Mucosa of stomach (tissue), 1 donor: Measurements from ENCODE around the gene PLIN1.

Source experiments
- H3K27me3 ChIP-seq: one replicate; pipeline ENCODE4 v1.7.0; 2013; ENCODE audit warnings: mild to moderate bottlenecking, low read length; ENCODE audit not compliant: control insufficient read depth, insufficient read depth
- H3K36me3 ChIP-seq: one replicate; pipeline ENCODE4 v1.7.0; 2013; ENCODE audit warnings: low read length; ENCODE audit not compliant: control insufficient read depth, insufficient read depth
- H3K4me1 ChIP-seq: one replicate; pipeline ENCODE4 v1.7.0; 2013; ENCODE audit warnings: mild to moderate bottlenecking, low read length; ENCODE audit not compliant: control insufficient read depth, insufficient read depth
- H3K4me3 ChIP-seq: one replicate; pipeline ENCODE4 v1.7.0; 2013; ENCODE audit warnings: low read length
- H3K9ac ChIP-seq: one replicate; pipeline ENCODE4 v1.7.0; 2013; ENCODE audit warnings: mild to moderate bottlenecking, low read length, moderate library complexity
- H3K9me3 ChIP-seq: one replicate; pipeline ENCODE4 v1.7.0; 2013; ENCODE audit warnings: mild to moderate bottlenecking, low read length, moderate library complexity; ENCODE audit not compliant: control insufficient read depth
- donor health status: Pancreatic carcinoma.

Gene PLIN1

DNA sequence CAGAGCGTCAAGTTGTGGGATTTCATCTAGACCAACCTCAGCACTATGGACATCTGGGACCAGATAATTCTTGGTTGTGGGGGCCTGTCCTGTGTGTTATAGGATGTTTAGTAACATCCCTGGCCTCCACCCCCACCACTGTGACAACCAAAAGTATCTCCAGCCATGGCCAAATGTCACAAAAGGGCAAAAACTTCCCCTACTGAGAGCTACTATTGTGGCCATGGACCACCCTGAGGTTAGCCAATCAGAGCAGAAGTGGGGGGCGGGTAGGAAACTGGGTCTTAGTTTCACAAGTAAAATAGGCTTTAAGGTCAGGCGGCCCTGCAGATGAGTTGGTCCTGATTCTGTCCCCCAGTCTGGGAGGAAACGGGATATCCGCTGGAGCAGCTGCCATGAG lies 49.3 kb downstream of the PLIN1 start:
- H3K9ac ChIP-seq, result no peak overlapping the region
- H3K36me3 ChIP-seq, result no peaks in the 10 kb centered on the region
- no peak overlapping the region for H3K4me3 ChIP-seq
- H3K4me1 ChIP-seq, result no peaks in the 10 kb centered on the region
- no peaks in the 10 kb centered on the region for H3K27me3 ChIP-seq
- H3K9me3 ChIP-seq, result no peaks in the 10 kb centered on the region

DNA sequence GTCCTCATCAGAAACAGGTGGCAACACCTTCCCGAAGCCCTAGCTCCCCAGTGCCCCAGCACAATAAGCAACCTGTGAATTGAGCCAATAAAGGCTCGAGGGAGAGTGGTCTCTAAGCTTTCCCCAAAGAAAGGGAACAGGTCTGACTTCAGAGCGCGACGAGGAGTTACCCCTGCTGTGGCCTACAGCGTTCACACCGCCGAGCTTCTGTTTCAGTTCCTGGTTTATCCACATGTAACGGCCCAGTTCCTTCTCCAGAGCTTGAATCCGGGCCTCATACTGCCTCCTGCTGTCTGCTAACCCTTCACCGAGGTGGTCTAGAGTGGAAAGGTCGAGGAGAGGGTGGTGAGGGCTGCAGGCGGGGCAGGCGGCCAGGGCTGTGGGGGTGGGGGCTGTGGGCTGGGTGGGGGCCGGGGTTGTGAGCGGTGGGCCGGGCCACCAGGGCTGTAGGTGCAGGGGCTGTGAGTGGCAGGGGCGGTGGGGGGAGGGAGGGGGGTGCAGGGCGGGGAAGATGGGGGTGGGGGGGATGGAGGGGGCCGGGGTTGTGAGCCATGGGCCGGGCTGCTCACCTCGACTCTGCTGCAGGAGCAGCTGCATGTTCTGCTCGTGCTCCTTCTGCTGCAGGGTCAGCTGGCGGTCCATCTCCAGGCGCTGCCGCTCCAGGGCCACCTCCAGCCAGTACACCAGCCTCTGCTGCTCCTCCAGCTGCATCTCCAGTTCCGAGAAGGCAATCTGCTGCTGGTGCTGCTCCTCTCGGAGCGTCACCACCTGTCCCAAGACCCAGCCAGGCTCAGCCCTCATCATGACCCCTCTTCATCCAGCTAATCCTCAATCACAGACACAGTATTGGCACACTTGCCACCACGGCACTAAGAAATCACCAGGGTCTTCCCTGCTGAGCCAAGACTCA lies 50.1 kb downstream of the PLIN1 start:
- Histone ChIP-seq H3K4me3 (no peak overlapping the region), H3K4me1 (no peaks in the 10 kb centered on the region), H3K27me3 (no peaks in the 10 kb centered on the region), H3K9me3 (no peaks in the 10 kb centered on the region), H3K36me3 (no peaks in the 10 kb centered on the region), H3K9ac (no peak overlapping the region)

GRCh38 chr15:89628301-89628700 lies 50.9 kb downstream of the PLIN1 start:
- H3K36me3 ChIP-seq, result no peaks in the 10 kb centered on the region
- H3K4me1 ChIP-seq, result no peaks in the 10 kb centered on the region
- H3K9me3 ChIP-seq, result no peaks in the 10 kb centered on the region
- no peak overlapping the region for H3K9ac ChIP-seq
- H3K27me3 ChIP-seq, result no peaks in the 10 kb centered on the region
- H3K4me3 ChIP-seq, result no peak overlapping the region

DNA sequence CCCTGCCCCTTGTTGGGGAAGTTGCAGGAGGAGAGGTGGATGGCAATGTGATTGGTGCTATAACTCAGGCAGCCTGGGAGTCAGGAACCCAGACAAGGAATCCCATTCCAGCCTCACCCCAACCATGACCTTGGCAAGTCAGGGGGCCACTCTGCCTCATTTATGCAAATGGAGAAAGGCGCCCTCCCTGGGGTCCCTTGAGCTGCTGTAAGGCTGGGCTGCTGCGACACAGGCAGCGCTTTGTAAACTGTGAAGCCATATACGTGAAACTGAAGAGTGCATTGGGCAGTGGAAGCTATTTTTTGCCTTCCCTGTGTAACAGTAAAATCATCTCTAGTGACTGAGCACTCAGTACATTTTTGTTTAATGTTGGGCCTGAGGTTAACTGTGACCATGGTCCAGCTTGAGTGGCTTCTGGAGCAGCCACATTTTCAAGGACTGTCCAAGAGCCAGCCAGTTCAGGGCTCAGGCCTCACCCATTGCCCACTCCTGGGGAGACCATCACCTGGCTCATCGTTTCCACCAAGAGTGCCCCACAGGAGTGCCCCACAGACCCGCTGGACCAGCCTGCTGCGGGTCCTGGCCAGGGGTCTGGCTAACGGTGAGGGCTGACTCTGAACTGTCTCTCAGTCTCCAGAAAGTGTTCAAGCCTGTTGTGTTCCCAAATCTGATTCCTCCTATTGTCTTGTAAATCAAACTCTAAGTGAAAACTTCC lies 51.8 kb downstream of the PLIN1 start:
- H3K36me3 ChIP-seq, result no peaks in the 10 kb centered on the region
- H3K4me1 ChIP-seq, result peaks cover 6% of the 10 kb centered on the region
- no peaks in the 10 kb centered on the region for H3K27me3 ChIP-seq
- H3K4me3 ChIP-seq, result no peak overlapping the region
- H3K9ac ChIP-seq, result no peak overlapping the region
- no peaks in the 10 kb centered on the region for H3K9me3 ChIP-seq

DNA sequence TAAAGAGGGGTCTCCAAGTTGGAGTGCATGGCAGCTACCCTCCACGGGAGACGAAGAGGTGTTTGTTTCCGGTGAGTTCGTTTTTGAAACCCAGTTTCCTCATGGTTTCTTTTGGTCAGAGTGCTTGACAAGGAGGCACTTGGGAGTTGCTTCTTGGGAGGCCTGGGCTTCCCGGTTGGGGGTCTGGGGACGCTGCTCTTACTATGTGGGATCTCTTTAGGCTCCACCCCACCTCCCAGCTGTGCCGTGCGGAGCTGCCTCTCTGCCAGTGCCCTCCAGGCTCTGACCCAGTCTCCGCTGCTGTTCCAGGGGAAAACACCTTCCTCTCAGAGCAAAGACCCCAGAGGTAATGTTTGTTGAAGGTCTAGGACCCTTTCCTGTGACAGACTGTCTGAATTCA lies 53.5 kb downstream of the PLIN1 start:
- H3K4me3 ChIP-seq, result no peak overlapping the region
- no peaks in the 10 kb centered on the region for H3K27me3 ChIP-seq
- H3K9me3 ChIP-seq, result no peaks in the 10 kb centered on the region
- no peak overlapping the region for H3K9ac ChIP-seq
- H3K36me3 ChIP-seq, result no peaks in the 10 kb centered on the region
- H3K4me1 ChIP-seq, result peaks cover 7% of the 10 kb centered on the region

GRCh38 chr15:89623165-89623564 lies 56.0 kb downstream of the PLIN1 start:
- H3K36me3 ChIP-seq, result no peaks in the 10 kb centered on the region
- no peak overlapping the region for H3K9ac ChIP-seq
- H3K9me3 ChIP-seq, result no peaks in the 10 kb centered on the region
- H3K27me3 ChIP-seq, result no peaks in the 10 kb centered on the region
- no peak overlapping the region for H3K4me3 ChIP-seq
- H3K4me1 ChIP-seq, result peaks cover 7% of the 10 kb centered on the region

DNA sequence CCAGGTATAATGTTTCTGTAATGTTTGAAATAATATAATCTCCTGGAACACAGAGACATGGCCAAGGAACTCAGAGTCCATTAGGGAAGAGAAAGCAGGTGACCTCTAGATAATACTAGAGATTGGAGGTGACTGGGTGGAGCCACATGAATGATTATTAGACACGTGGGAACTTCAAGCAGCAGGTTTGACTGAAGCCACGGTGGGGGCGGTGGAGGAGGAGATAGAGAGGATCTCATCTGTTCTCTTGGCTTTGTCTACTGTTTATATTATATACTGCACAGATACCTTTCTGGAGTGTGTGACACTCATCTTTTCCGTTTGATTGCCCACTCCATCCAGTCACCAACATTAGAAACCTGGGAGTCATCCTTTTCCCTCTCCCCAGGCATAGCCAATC lies 57.6 kb downstream of the PLIN1 start:
- Histone ChIP-seq H3K9me3 (no peaks in the 10 kb centered on the region), H3K27me3 (no peaks in the 10 kb centered on the region), H3K36me3 (no peaks in the 10 kb centered on the region), H3K4me1 (peaks cover 7% of the 10 kb centered on the region), H3K4me3 (no peak overlapping the region), H3K9ac (no peak overlapping the region)

DNA sequence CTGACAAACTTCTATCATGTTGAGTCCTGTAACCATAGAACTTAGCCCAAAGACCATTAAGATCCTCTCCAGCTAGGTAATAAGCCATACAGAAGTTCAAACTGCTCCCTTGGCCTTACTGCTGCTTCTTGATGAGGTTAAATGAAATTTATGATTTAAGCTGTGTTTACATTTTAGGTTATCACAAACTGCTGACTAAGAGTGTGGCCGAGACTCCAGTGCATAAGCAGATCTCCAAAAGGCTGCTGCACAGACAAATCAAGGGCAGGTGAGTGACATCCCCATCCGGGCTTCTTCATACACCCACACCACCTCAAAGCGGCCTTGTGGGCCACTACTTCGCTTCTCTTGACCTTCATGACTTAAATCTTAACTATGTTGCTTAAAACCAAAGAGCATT lies 62.9 kb downstream of the PLIN1 start:
- no peak overlapping the region for H3K4me3 ChIP-seq
- H3K27me3 ChIP-seq, result no peaks in the 10 kb centered on the region
- H3K36me3 ChIP-seq, result no peaks in the 10 kb centered on the region
- H3K9ac ChIP-seq, result no peak overlapping the region
- no peaks in the 10 kb centered on the region for H3K9me3 ChIP-seq
- no peaks in the 10 kb centered on the region for H3K4me1 ChIP-seq

DNA sequence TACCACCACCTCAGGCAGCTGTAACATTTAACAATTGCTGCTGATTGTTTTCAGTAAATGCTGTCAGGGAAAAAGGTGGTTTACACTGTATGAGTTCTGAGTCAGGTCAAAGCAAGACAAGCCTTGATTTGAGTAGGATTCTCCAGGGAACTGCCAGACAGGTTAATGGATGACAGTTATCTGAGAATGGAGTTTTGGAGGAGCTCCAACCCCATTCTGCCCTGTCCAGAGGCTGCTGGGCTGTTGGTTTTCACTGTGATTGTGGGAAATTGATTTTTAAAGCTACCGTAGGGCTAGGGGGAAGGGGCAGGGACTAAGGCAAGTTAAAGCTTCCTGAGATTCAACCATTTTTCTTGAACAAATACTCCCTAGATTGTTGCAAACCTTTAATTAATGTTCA lies 64.0 kb downstream of the PLIN1 start:
- Histone ChIP-seq H3K9me3 (no peaks in the 10 kb centered on the region), H3K27me3 (no peaks in the 10 kb centered on the region), H3K4me1 (no peaks in the 10 kb centered on the region), H3K9ac (no peak overlapping the region), H3K36me3 (no peaks in the 10 kb centered on the region), H3K4me3 (no peak overlapping the region)
